HL-60/S4 treated with phorbol 12-myristate 13-acetate at 8.2 ng/mL for 4 days and 3 days (cell line): ENCODE data around the gene ITIH3.

Experiments used
- in situ Hi-C: fragments of 300-500 bp; cut with MboI; formaldehyde crosslinking; loops from 2 replicates; pipeline ENCODE4 v1.15.0; 2022; ENCODE audit warnings: low sequenced_read_pairs

ITIH3 gene

DNA sequence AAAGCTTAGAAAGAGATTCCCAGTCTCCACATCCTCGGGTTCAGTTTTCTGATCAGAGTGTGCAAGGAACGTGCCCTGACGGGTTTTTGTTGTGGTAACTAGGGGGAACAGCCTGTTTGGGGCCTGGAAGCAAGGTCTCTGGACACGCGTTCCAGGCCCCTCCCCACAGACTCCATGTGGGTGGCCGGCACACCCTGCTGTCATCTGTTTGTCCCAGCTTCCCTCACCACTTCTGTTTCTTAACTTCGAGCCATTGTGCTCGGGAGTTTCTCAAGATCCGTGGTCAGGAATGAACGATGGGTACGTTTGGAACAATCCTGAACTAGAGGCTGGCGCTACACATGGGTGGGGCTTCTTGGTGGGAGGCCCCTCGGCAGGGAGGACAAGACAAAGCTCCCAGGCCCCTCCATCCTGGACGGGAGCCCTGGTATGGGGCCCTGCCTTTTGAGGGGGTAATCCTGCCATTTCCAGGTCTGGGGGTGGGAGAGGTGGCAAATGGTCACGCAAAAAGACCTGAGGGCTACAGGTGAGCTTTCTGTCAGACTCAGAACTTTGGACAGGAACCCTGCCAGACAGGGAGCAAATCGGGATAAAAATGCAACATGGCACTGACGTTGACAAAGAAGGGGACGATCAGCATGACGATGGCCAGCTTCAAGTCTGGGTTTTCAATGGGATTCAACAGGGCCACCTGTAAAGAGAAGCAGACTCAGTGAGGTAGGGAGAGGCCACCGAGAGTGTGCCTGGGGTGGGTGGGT lies 48.7 kb downstream of the ITIH3 start:
- in situ Hi-C loops = no loop called here

DNA sequence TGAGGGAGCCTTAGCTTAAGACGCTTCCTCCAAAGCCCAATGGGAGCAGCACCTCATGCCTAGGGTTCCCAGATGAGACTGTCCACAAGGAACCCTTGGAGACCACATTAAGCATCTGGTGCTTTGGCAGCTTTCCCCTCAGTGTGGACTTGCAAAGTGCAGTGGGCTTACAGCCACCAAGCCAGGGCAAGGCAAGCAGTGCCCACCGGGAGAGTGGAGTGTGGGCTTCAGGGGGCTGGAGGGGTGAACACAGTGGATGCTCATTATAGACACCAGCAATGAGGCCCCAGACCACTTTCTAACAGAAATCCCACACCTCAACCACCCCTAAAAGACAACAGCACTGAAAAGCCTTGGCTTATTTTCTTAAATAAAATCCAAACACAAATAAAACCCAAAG lies 49.3 kb downstream of the ITIH3 start:
- in situ Hi-C loops = no loop called here

DNA sequence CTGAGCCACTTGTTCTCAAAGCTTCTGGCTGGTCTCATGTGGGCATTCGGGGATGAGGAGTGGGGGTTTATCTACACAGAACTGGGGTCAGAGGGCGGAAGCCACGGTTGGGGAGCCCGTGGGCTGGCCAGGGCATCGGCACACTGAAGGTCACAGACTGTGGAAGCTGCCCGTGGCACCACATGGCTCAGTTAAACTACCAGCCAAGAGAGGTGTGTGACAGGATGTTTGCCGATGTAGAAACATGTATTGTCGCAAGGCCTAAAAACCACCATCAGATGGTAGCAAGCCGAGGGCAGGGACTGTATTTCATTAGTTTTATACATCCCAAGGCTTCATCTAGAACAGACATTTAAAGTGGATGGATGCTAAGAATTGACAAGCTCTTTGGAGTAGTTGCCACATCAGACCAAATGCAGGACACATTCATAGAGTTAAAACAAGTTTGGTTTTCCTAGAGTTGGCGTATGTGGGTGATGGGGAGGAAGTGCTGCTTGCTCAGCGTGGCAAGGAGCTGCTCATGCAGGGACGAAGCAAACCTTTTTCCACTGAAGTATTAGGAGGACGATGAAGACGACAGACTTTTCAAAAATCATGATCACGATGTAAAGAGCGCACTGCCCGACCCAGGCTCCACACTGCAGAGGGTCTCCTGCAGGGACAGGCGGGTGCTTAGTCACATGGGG lies 49.8 kb downstream of the ITIH3 start:
- in situ Hi-C loops = no loop called here

DNA sequence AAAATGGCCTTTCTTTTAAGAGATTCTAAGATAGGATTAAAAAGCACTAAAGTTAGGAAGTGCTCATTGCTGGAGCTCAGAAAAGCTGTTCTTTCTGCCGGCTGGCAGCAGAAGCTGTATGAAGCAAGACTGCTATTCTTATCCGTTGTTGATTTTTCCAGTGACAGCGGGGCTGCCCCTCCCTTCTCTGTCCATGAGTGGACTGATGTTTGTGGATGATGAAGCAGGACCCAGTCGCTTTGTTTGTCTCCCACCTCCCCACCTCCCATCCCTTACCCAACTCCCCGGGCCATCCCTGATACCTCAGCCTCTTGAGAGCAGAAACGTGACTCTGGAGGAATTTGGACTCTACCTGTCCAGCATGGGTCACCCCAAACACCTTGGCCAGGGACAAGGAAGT lies 50.6 kb downstream of the ITIH3 start:
- in situ Hi-C loops = no loop called here

DNA sequence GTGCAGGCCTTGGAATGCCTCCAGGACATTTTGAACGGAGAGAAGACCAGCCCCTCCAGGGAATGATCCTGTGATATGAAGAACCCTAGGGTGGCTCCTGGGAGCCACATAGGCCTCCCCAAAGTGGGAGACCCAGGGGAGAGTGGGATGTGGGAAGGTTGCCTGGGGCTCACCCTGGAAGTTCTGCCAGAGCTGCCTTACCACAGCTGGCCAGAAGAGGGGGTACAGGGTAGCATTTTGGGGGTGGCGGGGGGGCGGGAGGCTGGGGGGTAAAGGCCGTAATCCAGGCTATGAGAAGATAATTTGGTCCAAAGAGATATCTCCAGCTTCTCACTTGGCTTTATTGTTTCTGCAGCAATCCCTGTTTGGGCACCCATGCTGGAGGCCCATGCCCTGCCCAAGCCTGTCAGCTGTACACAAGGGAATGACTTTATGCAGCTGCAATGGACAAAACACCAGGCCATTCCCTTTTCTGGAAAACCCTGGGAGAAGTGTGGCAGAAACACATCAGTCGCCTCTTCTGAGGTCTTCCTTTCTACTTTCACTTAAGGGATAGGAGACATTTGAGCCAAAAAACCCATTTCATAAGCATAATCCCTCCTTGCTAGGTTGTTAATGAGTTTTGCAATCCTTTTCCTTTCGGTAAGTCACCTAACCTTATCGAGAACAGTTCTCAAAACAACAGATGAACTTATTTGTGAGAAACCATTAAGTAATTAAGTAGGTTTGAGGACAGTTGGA lies 51.3 kb downstream of the ITIH3 start:
- in situ Hi-C loops = no loop called here

DNA sequence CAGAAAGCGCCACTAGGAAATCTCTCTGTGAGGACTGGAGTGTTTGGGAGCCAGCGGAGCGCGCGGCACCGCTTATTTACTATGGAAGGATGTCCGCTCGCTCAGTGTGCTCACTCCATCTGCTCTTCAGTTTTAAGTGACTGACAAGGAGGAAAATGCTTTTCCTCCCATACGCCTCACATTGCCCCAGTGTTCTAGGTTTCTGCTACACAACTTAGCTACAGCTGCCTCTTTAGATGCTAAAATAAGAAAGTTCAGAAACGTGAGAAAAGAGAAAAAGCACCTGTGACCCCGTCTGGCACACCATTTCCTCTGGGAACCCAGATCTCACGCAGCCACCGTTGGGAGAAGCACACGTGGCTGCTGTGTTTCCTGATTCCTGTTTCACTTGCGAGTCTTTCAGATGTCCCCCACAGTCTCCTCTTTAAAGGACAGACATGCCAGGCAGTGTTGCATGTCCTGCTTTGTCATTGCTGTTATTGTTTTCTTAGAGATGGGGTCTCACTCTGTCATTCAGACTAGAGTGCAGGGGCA lies 51.9 kb downstream of the ITIH3 start:
- in situ Hi-C loops = no loop called here

DNA sequence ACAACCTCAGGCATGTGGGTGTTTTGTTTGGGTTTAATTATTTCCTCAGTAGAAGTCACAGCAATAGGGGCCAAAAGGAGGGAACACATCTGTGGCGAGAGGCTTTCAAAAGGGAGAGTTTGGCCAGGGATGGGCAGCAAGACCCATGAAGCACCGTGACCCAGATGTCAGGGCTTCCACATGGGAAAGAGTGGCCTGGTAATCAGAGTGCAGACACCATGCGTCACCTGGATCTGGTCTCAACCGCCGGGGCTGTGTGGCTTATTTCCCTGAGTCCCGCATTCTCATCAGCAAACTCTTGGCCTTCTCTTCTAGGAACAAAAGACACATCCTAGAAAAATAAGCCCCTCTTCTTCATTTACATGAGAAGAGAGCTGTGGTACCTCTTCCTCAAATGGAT lies 52.6 kb downstream of the ITIH3 start:
- in situ Hi-C loops = no loop called here

DNA sequence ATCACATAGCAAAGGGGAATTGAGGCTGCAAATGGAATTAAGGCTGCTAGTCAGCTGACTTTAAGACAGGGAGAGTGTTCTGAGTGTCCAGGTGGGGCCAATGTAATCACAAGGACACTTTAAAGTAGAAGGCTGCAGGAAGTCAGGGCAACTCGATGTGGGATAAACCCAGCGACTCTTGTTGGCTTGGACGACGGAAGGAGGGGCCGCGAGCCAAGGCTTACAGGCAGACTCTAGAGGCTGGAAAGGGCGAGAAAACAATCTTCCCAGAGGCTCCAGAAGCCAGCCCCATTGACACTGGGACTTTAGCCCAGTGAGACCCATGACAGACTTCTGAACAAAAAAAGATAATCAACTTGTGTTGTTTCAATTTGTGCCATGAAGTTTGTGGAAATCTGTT lies 53.1 kb downstream of the ITIH3 start:
- in situ Hi-C loops = no loop called here

DNA sequence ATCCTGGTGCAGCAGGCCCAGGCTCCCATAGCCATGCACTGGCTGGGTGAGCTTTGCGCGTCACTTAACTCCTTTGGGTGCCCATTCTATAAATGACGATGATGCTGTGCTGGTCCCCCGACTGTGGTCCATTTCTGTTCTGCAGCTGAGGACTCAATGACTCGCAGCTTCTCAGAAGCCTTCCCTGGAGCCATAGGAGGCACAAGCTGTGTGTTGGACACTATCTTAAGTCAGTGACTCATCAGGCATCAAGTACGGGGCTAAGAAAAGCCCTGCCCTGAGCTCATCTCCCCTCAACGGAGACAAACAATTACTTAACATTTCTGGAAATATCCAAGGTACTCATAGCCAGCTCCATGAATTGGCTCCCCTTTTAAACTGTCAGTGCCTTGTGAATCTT lies 54.0 kb downstream of the ITIH3 start:
- in situ Hi-C loops = no loop called here

DNA sequence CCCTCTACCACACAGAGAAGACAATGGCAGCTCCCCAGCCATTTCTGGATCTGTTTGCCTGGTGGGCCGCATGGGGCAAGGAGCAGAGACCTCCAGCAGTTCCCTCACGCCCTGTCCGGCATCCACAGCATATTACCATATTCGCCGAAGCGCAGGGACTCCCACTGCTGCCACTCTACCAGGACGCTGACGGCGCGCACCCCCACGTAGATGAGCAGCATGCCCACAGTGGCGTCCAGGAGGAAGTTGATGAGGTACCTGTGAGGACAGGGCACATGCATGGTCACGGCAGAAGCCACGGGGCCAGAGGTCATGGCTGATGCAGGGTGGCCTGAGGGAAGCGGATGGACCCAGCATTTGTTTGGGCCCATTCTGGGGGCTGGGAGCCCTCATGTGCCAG lies 55.1 kb downstream of the ITIH3 start:
- in situ Hi-C loops = no loop called here

DNA sequence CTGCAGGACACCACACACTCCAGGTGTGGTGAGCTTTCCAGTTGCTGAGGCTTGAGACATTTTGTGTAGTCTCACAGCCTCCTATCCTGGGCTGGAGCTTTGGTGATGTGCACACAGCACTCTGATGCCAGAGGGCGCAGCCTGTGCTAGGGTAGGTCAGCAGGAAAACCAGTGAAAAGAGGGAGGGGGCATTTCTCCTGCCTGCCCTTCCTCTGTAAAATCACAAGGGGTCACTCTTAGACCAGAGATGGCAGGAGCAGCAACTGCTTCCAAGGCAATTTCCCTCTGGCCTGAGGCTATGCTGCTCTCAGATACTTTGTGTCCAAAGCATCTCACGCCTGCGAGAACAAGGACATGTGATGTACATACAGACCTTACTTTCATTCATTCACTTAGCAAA lies 56.8 kb downstream of the ITIH3 start:
- in situ Hi-C loops = no loop called here

DNA sequence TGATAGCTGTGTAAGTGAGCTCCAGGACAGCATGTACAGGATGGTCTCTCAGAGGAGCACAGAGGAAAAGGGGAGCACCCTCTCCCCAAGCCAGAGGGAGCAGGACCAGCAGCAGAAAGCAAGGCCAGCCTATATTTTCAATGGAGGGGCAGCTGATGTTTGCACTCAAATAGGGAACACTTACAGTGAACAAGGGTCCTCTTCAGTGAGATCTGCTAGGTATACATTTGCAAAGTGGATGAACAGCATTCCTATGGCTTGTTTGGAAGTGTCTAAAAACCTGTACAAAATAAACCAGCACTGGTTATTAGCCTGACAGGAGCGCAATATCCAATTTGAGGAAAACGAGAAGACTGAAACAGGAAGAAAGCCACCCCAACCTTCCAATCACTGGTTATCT lies 57.8 kb downstream of the ITIH3 start:
- in situ Hi-C loops = no loop called here

DNA sequence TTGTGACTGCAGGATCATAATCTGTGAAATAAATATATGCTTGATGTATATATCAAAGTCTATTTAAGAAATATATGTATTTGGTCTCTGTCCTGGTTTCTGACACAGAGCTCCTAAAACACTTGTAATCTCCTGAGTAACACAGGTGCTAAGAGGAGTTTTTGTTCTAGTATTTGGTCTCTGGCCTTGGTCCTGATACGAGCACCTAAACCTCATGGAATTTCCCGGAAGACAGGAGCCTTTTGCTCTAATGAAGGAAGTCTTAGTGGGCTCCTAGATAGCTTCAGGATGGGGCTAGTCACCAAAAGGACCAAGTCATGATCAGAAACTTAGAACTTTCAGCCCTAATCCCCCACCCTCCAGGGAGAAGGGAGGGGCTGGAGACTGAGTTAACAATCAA lies 59.4 kb downstream of the ITIH3 start:
- in situ Hi-C loops = no loop called here

DNA sequence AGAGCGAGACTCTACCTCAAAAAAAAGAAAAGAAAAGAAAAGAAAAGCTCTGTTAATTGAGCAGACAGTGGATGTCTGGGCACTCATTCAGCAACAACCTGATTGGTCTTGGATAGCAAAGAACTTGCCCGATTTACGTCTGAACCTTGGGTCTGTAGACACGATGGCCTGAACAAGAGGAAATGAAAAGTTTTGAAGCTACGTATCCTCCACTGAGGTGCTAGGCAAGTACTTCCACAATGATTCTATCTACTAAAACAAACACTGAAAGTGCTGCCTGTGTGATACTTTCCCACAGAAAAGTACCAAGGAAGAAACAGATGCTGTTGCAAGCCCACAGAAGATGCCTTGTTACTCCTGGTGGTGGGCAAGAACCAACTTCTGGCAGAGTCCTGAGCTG lies 62.1 kb downstream of the ITIH3 start:
- in situ Hi-C loops = no loop called here

DNA sequence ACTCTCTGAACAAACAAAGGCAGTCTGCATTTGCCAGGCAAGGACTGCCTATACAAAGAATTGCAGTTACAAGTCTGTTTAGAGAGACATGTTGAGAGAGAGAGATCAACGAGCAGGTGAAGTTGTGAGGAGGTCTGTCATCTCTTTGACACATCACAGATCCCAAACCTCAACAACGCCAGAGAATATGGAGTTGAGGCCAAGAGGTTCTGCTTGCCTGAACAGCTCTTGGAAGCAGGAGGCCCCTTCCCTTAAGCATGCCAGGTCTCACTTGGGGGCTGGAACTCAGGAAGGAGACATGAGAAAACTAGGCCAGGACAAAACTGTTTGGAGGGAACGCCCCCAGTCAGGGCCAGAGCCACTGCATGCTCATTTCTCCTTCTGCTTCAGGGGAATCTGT lies 62.5 kb downstream of the ITIH3 start:
- in situ Hi-C loops = no loop called here

DNA sequence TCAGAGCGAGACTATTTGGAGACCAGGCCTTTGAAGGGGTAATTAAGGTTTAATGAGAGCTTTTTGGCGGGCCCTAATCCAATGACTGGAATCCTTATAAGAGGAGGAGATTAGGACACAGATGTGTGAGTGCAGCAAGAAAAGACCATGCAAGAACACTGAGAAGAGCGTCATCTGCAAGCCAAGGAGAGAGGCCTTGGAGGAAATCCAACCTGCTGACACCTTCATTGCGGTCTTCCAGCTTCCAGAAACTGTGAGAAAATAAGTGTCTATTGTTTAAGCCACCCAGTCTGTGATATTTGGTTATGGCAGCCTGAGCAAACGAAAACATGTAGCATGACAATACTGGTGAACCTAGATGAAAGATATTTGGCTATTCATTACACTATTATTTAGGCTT lies 63.3 kb downstream of the ITIH3 start:
- in situ Hi-C loops = no loop called here
